HCT116 (cell line): Measurements from ENCODE around the gene FOXK2.

ENCODE experiments used
- ELF1 ChIP-seq: IDR thresholded peaks from 2 replicates; pipeline ENCODE4 v1.6.1; 2012; ENCODE audit warnings: low read depth, borderline replicate concordance
- EZH2 ChIP-seq: fragments of 200-600 bp; sonication (generic); IDR thresholded peaks from 2 replicates; pipeline ENCODE4 v1.6.1; 2017; ENCODE audit warnings: antibody characterized with exemption, mixed run types
- EZH2phosphoT487 ChIP-seq: fragments of 200-600 bp; IDR thresholded peaks from 2 replicates; pipeline ENCODE4 v1.6.1; 2018; ENCODE audit warnings: antibody characterized with exemption, borderline replicate concordance
- POLR2A ChIP-seq: IDR thresholded peaks from 2 replicates; pipeline ENCODE4 v1.7.0; 2011; ENCODE audit warnings: borderline replicate concordance; ENCODE audit not compliant: insufficient read depth, insufficient read length; ENCODE audit errors: extremely low read depth
- RAD21 ChIP-seq: IDR thresholded peaks from 2 replicates; pipeline ENCODE4 v1.6.1; 2012; ENCODE audit warnings: low read depth, mild to moderate bottlenecking
- SIN3A ChIP-seq: IDR thresholded peaks from 2 replicates; pipeline ENCODE4 v1.6.1; 2012; ENCODE audit warnings: low read depth
- ZNF274 ChIP-seq: fragments of 200-500 bp; sonication (Bioruptor generic); IDR thresholded peaks from 2 replicates; pipeline ENCODE4 v1.6.1; 2014; ENCODE audit warnings: mild to moderate bottlenecking, low read depth, low read length, inconsistent platforms
- TF ChIP-seq, protein P1 (sequence below): IDR thresholded peaks from 2 replicates; pipeline ENCODE4 v1.6.1; 2012
- TF ChIP-seq, protein P2 (sequence below): IDR thresholded peaks from 2 replicates; pipeline ENCODE4 v1.6.1; 2012

DNA sequence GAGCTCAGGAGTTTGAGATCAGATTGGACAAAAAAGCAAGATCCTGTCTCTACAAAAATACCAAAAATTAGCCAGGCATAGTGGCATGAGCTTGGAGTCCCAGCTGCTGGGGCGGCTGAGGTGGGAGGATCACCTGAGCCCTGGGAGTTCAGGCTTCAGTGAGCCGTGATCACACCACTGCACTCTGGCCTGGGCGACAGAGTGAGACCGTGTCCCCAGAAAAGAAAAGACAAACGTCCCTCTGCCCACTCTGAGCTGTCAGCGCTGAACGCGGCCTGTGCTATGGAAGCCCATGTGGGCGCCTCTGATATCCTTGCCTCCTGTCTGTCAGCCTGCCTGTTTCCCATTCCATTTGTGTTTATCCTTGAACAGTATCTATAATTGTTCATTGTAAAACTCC is 50.7 kb downstream of the FOXK2 start:
- TF ChIP-seq EZH2 (no peak), POLR2A (no peak), EZH2phosphoT487 (no peak), ELF1 (no peak), RAD21 (no peak), SIN3A (no peak), ZNF274 (no peak)
- TF ChIP-seq, protein P1, sequence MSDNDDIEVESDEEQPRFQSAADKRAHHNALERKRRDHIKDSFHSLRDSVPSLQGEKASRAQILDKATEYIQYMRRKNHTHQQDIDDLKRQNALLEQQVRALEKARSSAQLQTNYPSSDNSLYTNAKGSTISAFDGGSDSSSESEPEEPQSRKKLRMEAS = no peak
- TF ChIP-seq, protein P2, sequence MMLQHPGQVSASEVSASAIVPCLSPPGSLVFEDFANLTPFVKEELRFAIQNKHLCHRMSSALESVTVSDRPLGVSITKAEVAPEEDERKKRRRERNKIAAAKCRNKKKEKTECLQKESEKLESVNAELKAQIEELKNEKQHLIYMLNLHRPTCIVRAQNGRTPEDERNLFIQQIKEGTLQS = no peak
